Adipose tissue (tissue), 3 donors: ENCODE measurements around the gene ARMC7. TPM values are rescaled to one million over a fixed set of nuclear protein-coding genes. Genes with fewer than 3 reads are reported as not detected.

Source experiments
- H3K27ac ChIP-seq: one replicate; pipeline ENCODE4 v1.5.1; 2013; ENCODE audit warnings: low read depth, low read length
- WGBS, 3 donors: extraction: QIAGEN DNeasy Blood & Tissue Kit; methylation state at CpG; one replicate each; pipeline ENCODE4 v1.1.7; 2013; 5-methylcytosine and 5-hydroxymethylcytosine counted together
- polyA plus RNA-seq, 3 donors: library from polyadenylated mRNA; stranded (reverse); fragments of 200-250 nt; gene quantifications; one replicate each; pipeline ENCODE4 v1.2.3, GENCODE V29; 2013
- donor health status: healthy with polysubstance abuse.
- donor health status: Bipolar disorder and iron deficiency.
- donor health status: healthy.

Gene ARMC7
- polyA plus RNA-seq, 3 donors = 2.9 to 6.1 (median 4.2) TPM

DNA sequence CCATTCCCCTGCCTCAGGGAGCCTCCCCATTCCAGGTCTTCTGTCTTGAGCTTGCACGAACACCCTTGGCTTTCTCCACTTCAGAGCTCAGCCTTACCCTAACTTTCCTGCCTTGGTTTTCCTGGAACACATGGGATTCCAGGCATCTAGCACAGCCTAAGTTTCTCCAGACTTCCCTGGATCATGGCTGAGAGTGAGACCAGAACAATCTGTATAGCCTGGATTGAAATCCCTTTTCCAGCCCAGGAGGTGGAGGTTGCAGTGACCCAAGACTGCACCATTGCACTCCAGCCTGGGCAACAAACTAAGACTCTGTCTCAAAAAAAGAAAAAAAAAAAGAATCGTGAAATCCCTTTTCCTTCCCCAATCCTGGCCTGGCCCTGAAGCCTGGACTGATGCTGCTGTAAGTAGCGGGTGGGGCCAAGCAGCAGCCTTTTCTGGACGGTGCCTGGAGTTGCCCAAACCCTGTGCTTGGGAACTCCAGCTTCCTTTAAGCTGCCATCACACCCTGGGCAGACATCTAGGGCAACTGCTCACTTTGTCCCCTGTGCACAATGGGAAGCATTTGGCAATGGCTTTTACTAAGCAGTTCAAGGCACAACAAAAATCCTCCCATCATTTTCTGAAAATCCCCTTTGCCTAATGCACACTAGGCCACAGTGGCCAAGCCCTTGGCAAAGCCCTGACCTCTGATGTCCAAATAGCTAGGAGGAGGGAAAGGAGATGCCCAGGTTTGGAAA is 34.0 kb upstream of the ARMC7 start:
- WGBS, 3 donors = 45 to 76% (median 46%) methylated on average over 4 of the region's 4 CpGs
- no peak overlapping the region for H3K27ac ChIP-seq

DNA sequence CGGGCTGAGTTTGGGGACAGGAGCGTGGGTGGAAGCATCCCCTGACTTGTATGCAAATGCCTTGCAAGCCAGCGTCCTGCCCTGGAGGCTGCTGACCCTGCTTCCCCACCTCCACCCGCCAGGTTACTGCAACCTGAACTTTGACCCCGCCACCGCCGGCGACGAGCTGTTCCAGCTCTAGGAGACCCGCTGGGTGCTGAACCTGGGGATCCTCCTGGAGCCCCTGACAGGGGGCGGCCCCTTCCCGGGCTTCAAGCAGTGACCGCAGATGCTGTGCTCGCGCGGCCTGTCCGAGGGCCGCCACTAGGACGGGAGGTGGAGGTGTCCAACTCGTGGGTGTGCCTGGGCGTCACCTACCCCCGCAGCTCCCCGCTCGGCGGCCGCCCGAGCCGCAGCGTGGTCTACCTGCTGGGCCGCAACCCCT is 32.7 kb upstream of the ARMC7 start:
- no peak overlapping the region for H3K27ac ChIP-seq
- WGBS, 3 donors = 18 to 59% (median 42%) methylated on average over 17 to 30 of the region's 30 CpGs

DNA sequence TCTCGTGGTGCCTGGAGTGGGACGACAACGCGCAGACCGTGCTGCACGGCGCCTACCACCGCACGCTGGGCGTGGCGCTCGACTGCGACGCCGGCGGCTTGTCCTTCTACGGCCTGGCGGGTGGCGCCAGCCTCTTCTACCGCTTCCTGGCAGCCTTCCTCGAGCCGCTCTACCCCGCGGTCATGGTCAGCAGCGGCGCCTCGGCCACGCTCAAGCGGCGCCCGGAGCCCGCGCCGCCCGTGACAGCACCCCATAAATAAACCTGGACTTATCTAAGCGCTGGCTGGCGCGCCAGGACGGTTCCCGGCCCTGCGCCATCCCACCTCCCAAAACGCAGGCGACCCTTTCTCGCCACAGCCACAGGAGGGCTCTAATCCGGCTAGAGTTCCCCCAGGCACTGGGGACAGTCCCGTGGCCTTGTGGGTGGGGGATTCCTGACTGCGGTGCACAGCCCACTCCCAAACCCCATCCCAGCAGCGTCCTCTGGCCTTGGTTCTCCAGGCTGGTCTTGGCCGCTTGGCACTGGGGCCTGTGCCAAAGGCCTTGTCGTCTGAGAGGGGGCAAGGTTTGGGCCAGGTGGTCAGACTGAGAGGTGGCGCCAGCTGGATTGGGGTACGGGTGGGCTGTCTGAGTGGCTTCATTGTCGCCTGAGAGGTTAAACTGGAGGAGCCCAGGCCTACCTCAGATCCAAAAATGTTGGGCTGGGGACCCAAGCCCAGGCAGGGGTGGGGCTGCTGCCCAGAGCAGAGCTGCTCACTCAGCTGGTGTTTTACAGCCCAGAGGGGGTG is 32.1 kb upstream of the ARMC7 start:
- no peak overlapping the region for H3K27ac ChIP-seq
- 9 to 11% (median 9%) methylated on average over 42 to 53 of the region's 53 CpGs for WGBS, 3 donors

- 64 to 71% (median 68%) methylated on average over 17 of the region's 17 CpGs for WGBS, 3 donors
- no peak overlapping the region for H3K27ac ChIP-seq
Measured at GRCh38 chr17:75078284-75079022, 31.3 kb upstream of the ARMC7 start.

DNA sequence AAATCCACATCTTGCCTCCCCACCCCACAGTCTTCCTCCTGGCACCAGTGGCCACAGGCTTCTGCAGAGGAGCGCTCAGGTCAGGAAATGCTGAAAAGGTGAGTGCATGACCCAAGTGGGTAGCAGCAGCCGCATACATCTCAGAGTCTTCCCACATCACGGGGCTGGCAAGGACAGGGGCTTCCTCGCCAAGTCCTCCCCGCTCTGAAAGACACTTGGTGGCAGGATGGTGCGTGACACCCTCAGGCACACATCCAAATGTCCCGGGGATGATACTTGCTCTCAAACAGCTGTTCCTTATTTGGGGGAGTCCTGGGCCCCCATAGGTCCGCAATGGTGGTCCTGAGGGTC is 30.8 kb upstream of the ARMC7 start:
- WGBS, 3 donors = 71 to 75% (median 74%) methylated on average over 8 of the region's 8 CpGs
- H3K27ac ChIP-seq = no peak overlapping the region

- WGBS, 3 donors = 83 to 89% (median 85%) methylated on average over 13 of the region's 13 CpGs
- no peak overlapping the region for H3K27ac ChIP-seq
Measured at GRCh38 chr17:75081611-75082540, 27.9 kb upstream of the ARMC7 start.

GRCh38 chr17:75082683-75083082 is 27.1 kb upstream of the ARMC7 start:
- 76 to 86% (median 80%) methylated on average over 6 of the region's 6 CpGs for WGBS, 3 donors
- H3K27ac ChIP-seq = no peak overlapping the region

- WGBS, 3 donors = 57 to 63% (median 62%) methylated on average over 14 of the region's 14 CpGs
- H3K27ac ChIP-seq = no peak overlapping the region
Measured at GRCh38 chr17:75084039-75084660, 25.6 kb upstream of the ARMC7 start.

- no peak overlapping the region for H3K27ac ChIP-seq
- WGBS, 3 donors = 71 to 87% (median 84%) methylated on average over 15 of the region's 15 CpGs
Measured at GRCh38 chr17:75086496-75087181, 23.1 kb upstream of the ARMC7 start.

- 58 to 72% (median 69%) methylated on average over 12 of the region's 12 CpGs for WGBS, 3 donors
- H3K27ac ChIP-seq = no peak overlapping the region
Measured at GRCh38 chr17:75087182-75087557, 22.6 kb upstream of the ARMC7 start.

DNA sequence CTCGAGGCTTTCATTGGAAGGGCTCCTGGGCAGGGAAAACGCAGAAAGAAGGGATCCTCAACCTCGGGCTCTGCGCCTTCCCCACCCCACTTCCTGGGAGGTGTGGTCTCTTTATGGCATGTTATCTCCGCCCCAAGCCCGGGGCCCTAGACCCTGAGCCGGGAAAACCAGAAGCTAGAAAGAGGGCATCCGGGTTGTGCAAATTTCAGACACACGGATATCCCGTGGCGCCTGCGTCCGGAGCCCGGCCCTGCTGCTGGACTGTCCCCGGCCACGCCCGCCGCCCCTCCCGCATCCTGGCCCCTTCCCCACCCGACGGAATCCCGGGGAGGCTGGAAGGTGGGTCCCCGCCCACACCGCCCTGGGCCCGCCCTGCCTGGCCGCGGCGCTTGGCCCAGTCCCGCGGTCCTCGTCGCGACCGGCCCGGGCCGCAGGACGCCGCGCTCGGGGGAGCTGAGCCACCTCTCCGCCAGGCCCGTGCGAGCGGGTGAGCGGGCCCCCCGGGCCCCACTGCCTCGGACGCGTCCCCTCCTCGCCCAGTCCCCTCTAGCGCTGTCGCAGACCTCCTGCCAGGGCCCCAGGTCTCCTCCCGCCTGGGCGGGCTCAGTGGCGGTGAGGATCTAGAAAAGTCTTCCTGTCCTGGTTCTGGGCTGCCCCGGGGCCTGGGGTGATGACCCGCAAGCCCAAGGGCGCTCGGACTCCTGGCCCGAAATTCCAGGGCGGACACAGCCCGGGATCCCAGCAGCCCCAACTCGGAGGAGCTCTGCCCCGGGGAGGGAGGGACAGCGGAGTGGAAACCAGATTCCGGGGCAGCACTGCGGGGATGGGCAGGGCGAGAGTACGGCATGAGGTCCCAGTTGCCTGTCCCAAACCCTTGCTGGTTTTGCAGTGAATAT is 22.0 kb upstream of the ARMC7 start, which contains the start of gene SLC16A5:
SLC16A5 (plus strand) TSS at position 397 of the 896 bp plus-strand sequence. CDS start 5,683 bp downstream, outside the sequence.
- 2 to 15% (median 4%) methylated on average over 47 to 69 of the region's 69 CpGs for WGBS, 3 donors
- H3K27ac ChIP-seq = peak within 1 kb of the TSS; percentile 31

- 73 to 85% (median 77%) methylated on average over 11 of the region's 11 CpGs for WGBS, 3 donors
- H3K27ac ChIP-seq = peak overlapping the region; percentile 31
Measured at GRCh38 chr17:75088465-75089417, 21.0 kb upstream of the ARMC7 start.

GRCh38 chr17:75090871-75091854 is 18.6 kb upstream of the ARMC7 start:
- WGBS, 3 donors = 43 to 51% (median 50%) methylated on average over 19 of the region's 19 CpGs
- H3K27ac ChIP-seq = no peak overlapping the region

DNA sequence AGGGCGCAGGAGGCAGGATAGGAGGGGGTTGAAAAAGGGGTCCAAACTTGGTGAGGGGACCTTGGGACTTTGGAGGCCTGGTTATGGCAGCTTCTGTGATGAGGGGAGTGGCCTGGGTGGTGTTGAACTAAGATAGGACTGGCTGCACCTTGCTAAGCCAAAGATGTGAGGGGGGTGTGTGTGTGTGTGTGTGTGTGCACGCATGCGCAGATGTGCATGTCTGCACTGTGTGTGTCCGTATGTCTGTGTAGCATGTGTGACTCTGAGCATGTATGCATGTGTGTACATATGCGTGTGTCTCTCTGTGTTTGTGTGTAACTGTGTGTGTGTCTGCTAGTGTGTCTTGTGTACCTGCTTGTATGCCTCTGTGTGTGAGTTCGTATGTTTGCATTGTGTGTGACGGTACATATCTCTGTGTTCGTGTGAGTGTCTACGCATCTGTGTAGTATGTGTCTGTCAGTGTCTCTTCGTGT is 17.9 kb upstream of the ARMC7 start:
- 70 to 83% (median 79%) methylated on average over 10 of the region's 10 CpGs for WGBS, 3 donors
- H3K27ac ChIP-seq = no peak overlapping the region
